LNCaP clone FGC (cell line): ENCODE data around the gene TM9SF1.

Experiments used
- DNase-seq: peaks from one replicate; pipeline ENCODE4 v3.0.0-alpha.2; 2011; ENCODE audit warnings: low read depth
- H3K4me3 ChIP-seq: 2 replicates; pipeline ENCODE4 v1.5.1; 2011; ENCODE audit warnings: mild to moderate bottlenecking, low read depth, low read length, control low read depth
- TF ChIP-seq, protein P1 (sequence below): IDR thresholded peaks from 2 replicates; pipeline ENCODE4 v1.5.1; 2012; ENCODE audit warnings: mild to moderate bottlenecking; ENCODE audit not compliant: control insufficient read depth, insufficient read depth; ENCODE audit errors: extremely low read depth

TM9SF1 gene

GRCh38 chr14:24172871-24173281 is 22.4 kb downstream of the TM9SF1 start:
- TF ChIP-seq, protein P1, sequence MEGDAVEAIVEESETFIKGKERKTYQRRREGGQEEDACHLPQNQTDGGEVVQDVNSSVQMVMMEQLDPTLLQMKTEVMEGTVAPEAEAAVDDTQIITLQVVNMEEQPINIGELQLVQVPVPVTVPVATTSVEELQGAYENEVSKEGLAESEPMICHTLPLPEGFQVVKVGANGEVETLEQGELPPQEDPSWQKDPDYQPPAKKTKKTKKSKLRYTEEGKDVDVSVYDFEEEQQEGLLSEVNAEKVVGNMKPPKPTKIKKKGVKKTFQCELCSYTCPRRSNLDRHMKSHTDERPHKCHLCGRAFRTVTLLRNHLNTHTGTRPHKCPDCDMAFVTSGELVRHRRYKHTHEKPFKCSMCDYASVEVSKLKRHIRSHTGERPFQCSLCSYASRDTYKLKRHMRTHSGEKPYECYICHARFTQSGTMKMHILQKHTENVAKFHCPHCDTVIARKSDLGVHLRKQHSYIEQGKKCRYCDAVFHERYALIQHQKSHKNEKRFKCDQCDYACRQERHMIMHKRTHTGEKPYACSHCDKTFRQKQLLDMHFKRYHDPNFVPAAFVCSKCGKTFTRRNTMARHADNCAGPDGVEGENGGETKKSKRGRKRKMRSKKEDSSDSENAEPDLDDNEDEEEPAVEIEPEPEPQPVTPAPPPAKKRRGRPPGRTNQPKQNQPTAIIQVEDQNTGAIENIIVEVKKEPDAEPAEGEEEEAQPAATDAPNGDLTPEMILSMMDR, result no peak
- DNase-seq, result no peak
- H3K4me3 ChIP-seq, result no peak overlapping the region

GRCh38 chr14:24172261-24172860 is 22.9 kb downstream of the TM9SF1 start:
- TF ChIP-seq, protein P1, result no peak
- no peak for DNase-seq
- no peak overlapping the region for H3K4me3 ChIP-seq

DNA sequence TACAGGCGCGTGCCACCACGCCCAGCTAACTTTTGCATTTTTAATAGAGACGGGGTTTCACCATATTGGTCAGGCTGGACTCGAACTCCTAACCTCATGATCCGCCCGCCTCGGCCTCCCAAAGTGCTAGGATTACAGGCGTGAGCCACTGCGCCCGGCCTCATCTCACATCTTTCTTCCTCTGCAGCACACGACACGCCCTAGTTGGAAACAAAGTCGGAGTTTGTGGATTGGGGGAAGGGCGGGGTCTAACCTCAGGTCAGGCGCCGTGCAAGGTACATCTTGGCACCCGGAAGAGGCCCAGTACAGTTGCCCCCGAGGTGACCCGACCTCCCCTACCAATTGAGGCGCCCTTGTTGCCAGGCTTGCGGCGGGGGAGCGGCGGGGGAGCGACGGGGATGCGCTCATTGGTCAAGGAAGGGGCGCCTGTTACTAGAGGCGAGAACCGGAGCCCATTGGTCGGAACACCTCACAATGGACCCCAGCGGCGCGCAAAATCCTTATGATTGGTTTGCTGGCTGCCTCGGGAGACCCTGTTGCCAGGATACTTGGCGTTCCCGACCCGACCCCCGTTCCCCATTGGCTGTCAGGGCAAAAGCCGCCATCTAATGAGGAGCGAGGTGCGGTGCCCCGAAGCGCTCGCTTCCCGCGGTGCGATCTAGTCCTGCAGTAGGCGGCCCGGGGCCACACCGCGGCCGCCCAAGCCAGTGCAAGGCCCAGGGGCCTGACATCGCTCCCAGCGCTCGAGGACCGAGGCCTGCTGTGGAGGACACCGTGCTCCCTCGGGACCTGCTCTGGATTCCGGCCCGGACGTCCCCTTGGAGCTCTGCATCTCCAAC is 23.6 kb downstream of the TM9SF1 start, which contains the start of gene REC8:
Gene REC8, plus strand, starts transcription at position 659 of the 839 bp plus-strand sequence. CDS start 473 bp downstream, outside the sequence.
- H3K4me3 ChIP-seq, result no peak within 1 kb of the TSS
- DNase-seq, result no peak
- TF ChIP-seq, protein P1, result no peak

DNA sequence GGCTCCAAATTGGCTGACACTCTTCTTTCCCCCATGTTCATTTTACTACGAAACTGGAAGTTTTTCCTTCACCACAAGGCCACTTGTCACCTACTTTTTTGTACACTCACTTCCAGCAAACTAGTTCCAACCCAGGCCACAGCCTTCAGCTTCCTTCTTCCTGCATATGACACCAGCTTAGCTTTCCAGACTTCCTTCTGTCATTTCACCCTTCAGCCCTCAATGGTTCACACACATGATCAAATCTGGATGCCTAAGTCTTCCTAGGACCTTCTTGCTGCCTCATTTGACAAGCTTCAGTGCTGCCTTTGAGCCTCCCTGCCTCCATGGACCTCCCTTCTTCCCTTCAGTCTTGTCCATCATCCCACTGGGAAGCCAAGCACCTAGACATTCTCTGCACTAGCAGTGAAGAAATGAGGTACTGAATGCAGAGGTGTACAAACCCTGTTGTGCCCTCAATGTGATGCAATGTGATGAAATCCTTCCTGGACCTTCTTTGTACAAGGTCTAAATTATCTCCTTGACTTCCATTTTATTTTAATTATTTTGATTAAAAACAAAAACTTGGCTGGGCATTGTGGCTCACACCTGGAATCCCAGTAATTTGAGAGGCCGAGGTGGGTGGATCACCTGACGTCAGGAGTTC is 27.6 kb downstream of the TM9SF1 start:
- H3K4me3 ChIP-seq, result no peak overlapping the region
- no peak for DNase-seq
- TF ChIP-seq, protein P1, result no peak

DNA sequence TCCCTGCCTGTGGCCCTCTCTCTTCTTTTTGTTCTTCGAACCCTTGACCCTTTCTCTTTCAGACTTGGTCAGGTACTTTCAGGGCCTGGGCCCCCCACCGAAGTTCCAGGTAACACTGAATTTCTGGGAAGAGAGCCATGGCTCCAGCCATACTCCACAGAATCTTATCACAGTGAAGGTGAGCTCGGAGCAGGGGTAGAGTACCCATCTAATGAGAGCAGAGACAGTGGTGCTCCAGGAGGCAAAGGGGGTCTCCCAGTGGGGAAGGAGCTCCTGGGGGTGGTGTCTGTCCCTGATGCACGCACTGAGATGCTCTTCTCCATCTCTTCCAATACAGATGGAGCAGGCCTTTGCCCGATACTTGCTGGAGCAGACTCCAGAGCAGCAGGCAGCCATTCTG is 29.5 kb downstream of the TM9SF1 start:
- no peak for DNase-seq
- TF ChIP-seq, protein P1, result no peak
- no peak overlapping the region for H3K4me3 ChIP-seq

- TF ChIP-seq, protein P1, result no peak
- no peak overlapping the region for H3K4me3 ChIP-seq
- DNase-seq, result no peak
Observed at GRCh38 chr14:24164518-24164991, 30.7 kb downstream of the TM9SF1 start.
